ENCODE results near the gene KCNC4. TPM values are rescaled to one million over a fixed set of nuclear protein-coding genes. Genes with fewer than 3 reads are reported as not detected.
A peak's percentile ranks its signal among the peaks of the same experiment; 100 is the strongest.

The KCNC4 gene
- total RNA-seq, 6 donors from 2014 or later = 2.5 to 11.9 (median 4.4) TPM

- H3K4me3 ChIP-seq = no peak overlapping the region
- no peak for TF ChIP-seq POLR2AphosphoS5 (IDR thresholded peaks at IDR 0.05)
- no peak for TF ChIP-seq EP300 (IDR thresholded peaks at IDR 0.05)
- H3K27ac ChIP-seq = no peak overlapping the region
- no peaks in the 10 kb centered on the region for H3K4me1 ChIP-seq
- ATAC-seq (ENCODE audit: low FRiP score in 2 of 2) = no peak
- no peaks in the 10 kb centered on the region for H3K9me3 ChIP-seq
- 83 to 87% methylated on average over 8 of the region's 8 CpGs for WGBS, 2 donors
- no peaks in the 10 kb centered on the region for H3K36me3 ChIP-seq
- H3K27me3 ChIP-seq = no peaks in the 10 kb centered on the region
- no peak for DNase-seq
Observed at GRCh38 chr1:110192541-110192940, 17.6 kb upstream of the KCNC4 start.

GRCh38 chr1:110195196-110195595, 14.9 kb upstream of the KCNC4 start:
- Histone ChIP-seq H3K4me3 (no peak overlapping the region), H3K9me3 (no peaks in the 10 kb centered on the region), H3K4me1 (no peaks in the 10 kb centered on the region), H3K36me3 (no peaks in the 10 kb centered on the region), H3K27ac (no peak overlapping the region), H3K27me3 (no peaks in the 10 kb centered on the region)
- TF ChIP-seq EP300 (IDR thresholded peaks at IDR 0.05) = no peak
- ATAC-seq (ENCODE audit: low FRiP score in 2 of 2) (no peak), DNase-seq (no peak)
- 89 to 93% methylated on average over 7 to 9 of the region's 10 CpGs for WGBS, 2 donors

- Histone ChIP-seq H3K36me3 (no peaks in the 10 kb centered on the region), H3K4me3 (no peak overlapping the region), H3K27ac (no peak overlapping the region), H3K9me3 (no peaks in the 10 kb centered on the region), H3K4me1 (no peaks in the 10 kb centered on the region), H3K27me3 (no peaks in the 10 kb centered on the region)
- ATAC-seq (ENCODE audit: low FRiP score in 2 of 2) = peak; percentile 58 to 64
- DNase-seq = peak in 1 of 2 donors; percentile 36
- 68% methylated on average over 10 to 11 of the region's 12 CpGs for WGBS, 2 donors
- TF ChIP-seq, protein P1, sequence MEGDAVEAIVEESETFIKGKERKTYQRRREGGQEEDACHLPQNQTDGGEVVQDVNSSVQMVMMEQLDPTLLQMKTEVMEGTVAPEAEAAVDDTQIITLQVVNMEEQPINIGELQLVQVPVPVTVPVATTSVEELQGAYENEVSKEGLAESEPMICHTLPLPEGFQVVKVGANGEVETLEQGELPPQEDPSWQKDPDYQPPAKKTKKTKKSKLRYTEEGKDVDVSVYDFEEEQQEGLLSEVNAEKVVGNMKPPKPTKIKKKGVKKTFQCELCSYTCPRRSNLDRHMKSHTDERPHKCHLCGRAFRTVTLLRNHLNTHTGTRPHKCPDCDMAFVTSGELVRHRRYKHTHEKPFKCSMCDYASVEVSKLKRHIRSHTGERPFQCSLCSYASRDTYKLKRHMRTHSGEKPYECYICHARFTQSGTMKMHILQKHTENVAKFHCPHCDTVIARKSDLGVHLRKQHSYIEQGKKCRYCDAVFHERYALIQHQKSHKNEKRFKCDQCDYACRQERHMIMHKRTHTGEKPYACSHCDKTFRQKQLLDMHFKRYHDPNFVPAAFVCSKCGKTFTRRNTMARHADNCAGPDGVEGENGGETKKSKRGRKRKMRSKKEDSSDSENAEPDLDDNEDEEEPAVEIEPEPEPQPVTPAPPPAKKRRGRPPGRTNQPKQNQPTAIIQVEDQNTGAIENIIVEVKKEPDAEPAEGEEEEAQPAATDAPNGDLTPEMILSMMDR (IDR thresholded peaks at IDR 0.05) = peak; percentile 61 to 89 (median 74)
- TF ChIP-seq POLR2A (IDR thresholded peaks at IDR 0.05) = no peak
Observed at GRCh38 chr1:110196917-110197765, 13.0 kb upstream of the KCNC4 start.

DNA sequence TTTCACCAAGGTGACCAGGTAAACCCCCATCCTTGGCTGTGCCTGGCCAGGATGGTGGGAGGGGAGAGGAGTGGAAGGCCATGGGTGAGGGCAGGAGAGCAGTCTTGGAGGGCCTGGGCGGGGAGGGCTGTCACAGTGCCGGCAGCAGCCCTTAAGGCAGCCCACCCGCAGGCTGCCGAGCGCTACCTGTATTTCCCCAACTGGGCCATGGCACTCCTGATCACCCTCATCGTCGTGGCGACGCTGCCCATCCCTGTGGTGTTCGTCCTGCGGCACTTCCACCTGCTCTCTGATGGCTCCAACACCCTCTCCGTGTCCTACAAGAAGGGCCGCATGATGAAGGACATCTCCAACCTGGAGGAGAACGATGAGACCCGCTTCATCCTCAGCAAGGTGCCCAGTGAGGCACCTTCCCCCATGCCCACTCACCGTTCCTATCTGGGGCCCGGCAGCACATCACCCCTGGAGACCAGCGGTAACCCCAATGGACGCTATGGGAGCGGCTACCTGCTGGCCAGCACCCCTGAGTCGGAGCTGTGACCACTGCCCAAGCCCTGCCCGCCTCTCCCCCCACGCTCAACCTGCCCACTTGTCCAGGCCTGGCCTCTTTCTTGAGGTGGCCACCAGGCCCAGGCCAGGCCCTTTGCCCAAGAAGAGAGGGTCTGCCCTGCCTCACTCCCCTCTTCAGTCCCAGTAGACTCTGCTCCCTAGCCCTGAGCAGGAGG, 12.0 kb upstream of the KCNC4 start:
- Histone ChIP-seq H3K9me3 (no peaks in the 10 kb centered on the region), H3K4me1 (peaks cover 1 to 4% (median 3%) of the 10 kb centered on the region in 4 donors), H3K27me3 (no peaks in the 10 kb centered on the region), H3K27ac (no peak overlapping the region), H3K4me3 (no peak overlapping the region), H3K36me3 (no peaks in the 10 kb centered on the region)
- DNase-seq = peak in 1 of 2 donors; percentile 73
- no peak for ATAC-seq (ENCODE audit: low FRiP score in 2 of 2)
- TF ChIP-seq EP300 (IDR thresholded peaks at IDR 0.05) = no peak
- TF ChIP-seq, protein P1 (IDR thresholded peaks at IDR 0.05) = no peak
- TF ChIP-seq POLR2A (IDR thresholded peaks at IDR 0.05) = no peak
- TF ChIP-seq POLR2AphosphoS5 (IDR thresholded peaks at IDR 0.05) = no peak
- WGBS, 2 donors = 94 to 95% methylated on average over 23 of the region's 23 CpGs

DNA sequence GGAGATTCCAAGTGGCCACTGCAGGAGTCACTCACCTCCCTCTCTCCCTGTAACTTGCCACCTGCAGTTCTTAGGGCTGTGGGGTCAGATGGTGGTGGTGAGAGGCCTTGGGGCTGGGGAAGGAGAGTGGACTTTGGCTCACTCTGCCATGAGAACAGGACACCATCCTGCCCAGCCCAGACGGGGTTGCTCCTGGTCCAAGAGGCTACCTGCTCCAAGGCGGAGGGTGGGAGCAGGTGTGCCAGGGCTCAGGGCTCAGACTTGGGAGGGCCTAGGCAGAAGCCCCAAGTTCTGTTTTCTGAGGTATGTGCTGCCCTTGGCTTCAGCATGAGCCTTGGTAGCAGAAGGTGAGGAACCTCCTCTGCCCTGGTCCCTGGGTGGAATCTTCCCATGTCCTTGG, 11.4 kb upstream of the KCNC4 start:
- no peak for DNase-seq
- no peak for ATAC-seq (ENCODE audit: low FRiP score in 2 of 2)
- WGBS, 2 donors = 82 to 91% methylated on average over 2 of the region's 2 CpGs
- TF ChIP-seq, protein P1 (IDR thresholded peaks at IDR 0.05) = no peak
- TF ChIP-seq POLR2AphosphoS5 (IDR thresholded peaks at IDR 0.05) = no peak
- no peak for TF ChIP-seq POLR2A (IDR thresholded peaks at IDR 0.05)
- Histone ChIP-seq H3K4me3 (no peak overlapping the region), H3K36me3 (no peaks in the 10 kb centered on the region), H3K9me3 (no peaks in the 10 kb centered on the region), H3K27ac (no peak overlapping the region), H3K27me3 (no peaks in the 10 kb centered on the region), H3K4me1 (peaks cover 5 to 9% (median 7%) of the 10 kb centered on the region in 4 donors)
